GM12801 (cell line): ENCODE data around the gene PXYLP1.

Experiments used
- TF ChIP-seq, protein P1 (sequence below): IDR thresholded peaks from one replicate; pipeline ENCODE4 v1.5.1; 2011; ENCODE audit warnings: control low read depth; ENCODE audit not compliant: insufficient read length; ENCODE audit errors: extremely low read depth

PXYLP1 gene

DNA sequence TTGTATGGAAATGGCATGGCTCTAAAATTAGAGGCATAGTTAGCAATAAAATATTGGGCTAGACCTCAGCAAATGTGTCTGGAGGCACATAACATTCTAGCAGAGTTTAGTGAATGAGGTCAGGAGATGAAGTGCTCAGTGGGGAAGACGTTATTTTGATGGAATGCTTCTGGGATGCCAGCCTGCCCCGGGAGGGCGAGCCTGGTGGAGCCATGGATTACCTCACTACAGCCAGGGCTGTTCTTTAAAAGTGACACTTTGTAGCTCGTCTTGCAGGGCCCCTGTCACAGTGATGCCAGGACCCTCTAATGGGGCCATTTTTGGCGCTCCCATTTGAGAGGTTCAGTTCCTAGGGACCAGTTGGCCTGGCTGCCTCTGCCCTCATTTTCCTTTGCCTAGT is 48.5 kb downstream of the PXYLP1 start:
- TF ChIP-seq, protein P1, sequence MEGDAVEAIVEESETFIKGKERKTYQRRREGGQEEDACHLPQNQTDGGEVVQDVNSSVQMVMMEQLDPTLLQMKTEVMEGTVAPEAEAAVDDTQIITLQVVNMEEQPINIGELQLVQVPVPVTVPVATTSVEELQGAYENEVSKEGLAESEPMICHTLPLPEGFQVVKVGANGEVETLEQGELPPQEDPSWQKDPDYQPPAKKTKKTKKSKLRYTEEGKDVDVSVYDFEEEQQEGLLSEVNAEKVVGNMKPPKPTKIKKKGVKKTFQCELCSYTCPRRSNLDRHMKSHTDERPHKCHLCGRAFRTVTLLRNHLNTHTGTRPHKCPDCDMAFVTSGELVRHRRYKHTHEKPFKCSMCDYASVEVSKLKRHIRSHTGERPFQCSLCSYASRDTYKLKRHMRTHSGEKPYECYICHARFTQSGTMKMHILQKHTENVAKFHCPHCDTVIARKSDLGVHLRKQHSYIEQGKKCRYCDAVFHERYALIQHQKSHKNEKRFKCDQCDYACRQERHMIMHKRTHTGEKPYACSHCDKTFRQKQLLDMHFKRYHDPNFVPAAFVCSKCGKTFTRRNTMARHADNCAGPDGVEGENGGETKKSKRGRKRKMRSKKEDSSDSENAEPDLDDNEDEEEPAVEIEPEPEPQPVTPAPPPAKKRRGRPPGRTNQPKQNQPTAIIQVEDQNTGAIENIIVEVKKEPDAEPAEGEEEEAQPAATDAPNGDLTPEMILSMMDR: no peak

- TF ChIP-seq, protein P1: no peak
Observed at GRCh38 chr3:141280690-141281089, 49.1 kb downstream of the PXYLP1 start.

DNA sequence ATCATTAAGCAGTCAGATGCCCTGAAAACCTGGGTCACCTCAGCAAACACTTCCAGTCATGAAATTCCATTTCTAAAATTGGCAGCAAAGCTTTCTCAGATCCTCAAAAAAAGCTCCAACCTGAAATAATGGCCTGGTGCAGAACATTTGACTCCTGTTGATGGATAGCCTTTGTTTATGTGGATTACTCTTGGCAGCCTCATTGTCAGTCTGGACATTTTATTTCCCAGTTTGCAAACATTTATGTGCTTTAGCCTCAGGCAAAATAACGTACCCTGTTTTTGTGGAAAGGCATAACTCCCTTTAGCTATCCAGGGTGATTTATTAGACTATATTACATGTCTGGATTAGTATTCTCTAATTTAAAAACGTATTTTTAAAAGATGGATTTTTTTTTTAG is 53.9 kb downstream of the PXYLP1 start:
- TF ChIP-seq, protein P1: no peak

- TF ChIP-seq, protein P1: no peak
Observed at GRCh38 chr3:141286856-141287255, 55.2 kb downstream of the PXYLP1 start.

DNA sequence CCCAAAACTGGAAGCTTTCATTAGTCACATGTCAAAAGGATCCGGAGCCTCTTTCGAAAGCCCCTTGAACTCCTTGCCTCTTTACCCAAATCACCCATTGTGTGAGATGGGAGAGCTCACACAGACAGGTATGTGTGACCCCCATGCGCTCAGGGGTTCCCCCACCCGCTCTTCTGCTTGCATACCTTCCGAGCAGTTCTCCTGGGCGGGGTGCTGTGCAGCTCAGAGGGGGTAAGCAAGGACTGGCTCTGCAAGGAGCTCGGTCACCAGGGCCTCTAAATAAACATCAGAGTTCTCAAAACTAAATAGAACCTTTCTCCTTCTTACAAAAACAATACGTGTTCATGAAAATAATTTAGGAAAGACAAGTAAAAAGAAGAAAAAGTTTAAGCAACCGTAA is 55.7 kb downstream of the PXYLP1 start:
- TF ChIP-seq, protein P1: no peak

GRCh38 chr3:141288336-141288990 is 56.8 kb downstream of the PXYLP1 start:
- TF ChIP-seq, protein P1: no peak

- TF ChIP-seq, protein P1: no peak
Observed at GRCh38 chr3:141289228-141289772, 57.7 kb downstream of the PXYLP1 start.
